ENCODE results near the gene NDC1.

Gene NDC1

DNA sequence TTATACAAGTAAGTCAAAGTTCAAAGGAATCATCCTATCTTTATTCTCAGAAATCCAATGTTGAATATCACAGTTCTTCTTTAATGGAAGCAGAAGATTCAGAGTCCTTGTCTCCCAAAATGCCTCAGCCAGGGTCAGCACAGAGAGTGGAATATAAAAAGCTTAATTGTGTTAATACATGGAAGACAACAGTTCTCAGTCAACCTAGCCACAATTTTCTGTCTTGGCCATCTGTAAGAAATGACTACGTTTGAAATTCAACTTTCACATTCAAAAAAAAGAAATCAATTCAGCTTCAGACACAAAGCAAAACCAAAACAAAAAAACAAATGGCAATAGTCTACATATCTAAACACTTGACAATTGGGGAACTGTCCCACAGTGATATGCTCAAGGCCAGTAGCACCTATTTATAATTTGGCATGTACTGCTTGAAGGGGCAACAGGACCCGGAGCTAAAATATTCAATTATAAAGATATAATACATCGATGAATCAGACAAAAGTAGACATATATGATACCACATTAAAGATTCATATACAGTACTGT lies 71.8 kb downstream of the NDC1 start:
- TF ChIP-seq, protein P1, sequence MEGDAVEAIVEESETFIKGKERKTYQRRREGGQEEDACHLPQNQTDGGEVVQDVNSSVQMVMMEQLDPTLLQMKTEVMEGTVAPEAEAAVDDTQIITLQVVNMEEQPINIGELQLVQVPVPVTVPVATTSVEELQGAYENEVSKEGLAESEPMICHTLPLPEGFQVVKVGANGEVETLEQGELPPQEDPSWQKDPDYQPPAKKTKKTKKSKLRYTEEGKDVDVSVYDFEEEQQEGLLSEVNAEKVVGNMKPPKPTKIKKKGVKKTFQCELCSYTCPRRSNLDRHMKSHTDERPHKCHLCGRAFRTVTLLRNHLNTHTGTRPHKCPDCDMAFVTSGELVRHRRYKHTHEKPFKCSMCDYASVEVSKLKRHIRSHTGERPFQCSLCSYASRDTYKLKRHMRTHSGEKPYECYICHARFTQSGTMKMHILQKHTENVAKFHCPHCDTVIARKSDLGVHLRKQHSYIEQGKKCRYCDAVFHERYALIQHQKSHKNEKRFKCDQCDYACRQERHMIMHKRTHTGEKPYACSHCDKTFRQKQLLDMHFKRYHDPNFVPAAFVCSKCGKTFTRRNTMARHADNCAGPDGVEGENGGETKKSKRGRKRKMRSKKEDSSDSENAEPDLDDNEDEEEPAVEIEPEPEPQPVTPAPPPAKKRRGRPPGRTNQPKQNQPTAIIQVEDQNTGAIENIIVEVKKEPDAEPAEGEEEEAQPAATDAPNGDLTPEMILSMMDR (IDR thresholded peaks at IDR 0.05) = no peak

DNA sequence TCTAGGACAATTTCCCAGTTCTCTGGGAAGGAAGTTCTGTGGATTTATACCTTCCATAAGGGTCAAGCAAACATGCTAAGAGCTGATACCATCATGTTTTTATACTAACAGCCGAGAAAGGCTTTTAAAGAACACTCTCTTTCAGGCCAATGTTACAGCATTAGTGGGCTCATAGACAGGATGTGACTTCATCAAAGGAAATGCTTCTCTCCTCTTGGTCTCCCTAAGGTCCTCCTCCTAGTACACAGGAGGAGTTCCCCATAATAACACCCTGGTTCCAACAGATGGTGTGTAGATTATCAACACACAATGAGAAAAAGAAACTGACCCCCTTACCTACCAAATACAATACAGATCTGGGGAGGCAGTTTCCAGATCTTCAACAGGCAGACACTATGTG lies 72.4 kb downstream of the NDC1 start:
- TF ChIP-seq, protein P1 (IDR thresholded peaks at IDR 0.05) = no peak

DNA sequence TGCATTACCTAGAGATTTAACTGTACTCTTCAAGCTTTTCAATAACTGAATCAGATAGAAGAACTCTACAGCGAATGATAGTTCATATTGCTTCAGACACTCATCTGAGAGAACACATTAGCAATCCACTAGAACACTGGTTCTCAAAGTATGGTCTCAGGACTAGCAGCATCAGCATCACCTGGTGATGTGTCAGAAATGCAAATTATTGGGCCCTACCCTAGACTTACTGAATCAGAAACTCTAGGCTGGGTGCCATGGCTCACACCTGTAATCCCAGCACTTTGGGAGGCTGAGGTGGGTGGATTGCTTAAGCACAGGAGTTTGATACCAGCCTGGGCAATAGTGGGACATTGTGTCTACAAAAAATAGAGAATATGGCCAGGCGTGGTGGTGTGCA lies 74.2 kb downstream of the NDC1 start:
- TF ChIP-seq, protein P1 (IDR thresholded peaks at IDR 0.05) = no peak

DNA sequence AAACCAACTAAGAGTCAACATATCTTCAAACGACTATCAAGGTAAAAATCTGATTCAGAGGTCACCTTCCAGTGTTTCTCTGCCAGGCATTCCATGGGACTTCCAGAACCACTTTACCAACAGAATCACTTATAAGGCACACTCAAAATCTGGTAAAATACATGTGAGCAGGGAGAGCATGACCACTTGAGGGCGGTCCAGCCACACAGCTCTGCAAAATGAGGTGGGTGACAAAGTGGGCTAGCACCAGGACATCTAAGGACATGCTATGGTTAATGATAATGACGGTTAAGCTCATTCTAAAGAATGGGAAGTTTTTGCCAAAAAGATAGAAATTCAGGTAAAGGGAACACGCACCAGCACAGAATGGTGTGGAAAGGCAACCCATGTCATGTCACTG lies 74.6 kb downstream of the NDC1 start:
- TF ChIP-seq, protein P1 (IDR thresholded peaks at IDR 0.05) = no peak

DNA sequence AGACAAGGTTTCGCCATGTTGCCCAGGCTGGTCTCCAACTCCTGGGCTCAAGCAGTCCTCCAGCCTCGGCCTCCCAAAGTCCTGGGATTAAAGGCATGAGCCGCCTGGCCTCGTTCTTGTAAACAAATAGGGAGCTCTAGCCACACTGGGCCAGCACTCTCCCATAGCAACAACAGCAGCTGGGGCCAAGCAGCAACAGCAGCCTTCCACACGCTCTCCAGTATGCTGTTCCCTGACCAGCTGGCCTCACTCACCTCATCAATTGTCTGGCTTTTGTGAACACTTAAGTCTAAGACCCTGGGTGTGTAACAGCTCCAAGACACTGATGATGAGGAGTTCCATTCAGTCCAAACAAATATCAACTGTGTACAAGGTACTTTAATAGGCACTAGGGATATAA lies 82.2 kb downstream of the NDC1 start:
- TF ChIP-seq, protein P1 (IDR thresholded peaks at IDR 0.05) = no peak

DNA sequence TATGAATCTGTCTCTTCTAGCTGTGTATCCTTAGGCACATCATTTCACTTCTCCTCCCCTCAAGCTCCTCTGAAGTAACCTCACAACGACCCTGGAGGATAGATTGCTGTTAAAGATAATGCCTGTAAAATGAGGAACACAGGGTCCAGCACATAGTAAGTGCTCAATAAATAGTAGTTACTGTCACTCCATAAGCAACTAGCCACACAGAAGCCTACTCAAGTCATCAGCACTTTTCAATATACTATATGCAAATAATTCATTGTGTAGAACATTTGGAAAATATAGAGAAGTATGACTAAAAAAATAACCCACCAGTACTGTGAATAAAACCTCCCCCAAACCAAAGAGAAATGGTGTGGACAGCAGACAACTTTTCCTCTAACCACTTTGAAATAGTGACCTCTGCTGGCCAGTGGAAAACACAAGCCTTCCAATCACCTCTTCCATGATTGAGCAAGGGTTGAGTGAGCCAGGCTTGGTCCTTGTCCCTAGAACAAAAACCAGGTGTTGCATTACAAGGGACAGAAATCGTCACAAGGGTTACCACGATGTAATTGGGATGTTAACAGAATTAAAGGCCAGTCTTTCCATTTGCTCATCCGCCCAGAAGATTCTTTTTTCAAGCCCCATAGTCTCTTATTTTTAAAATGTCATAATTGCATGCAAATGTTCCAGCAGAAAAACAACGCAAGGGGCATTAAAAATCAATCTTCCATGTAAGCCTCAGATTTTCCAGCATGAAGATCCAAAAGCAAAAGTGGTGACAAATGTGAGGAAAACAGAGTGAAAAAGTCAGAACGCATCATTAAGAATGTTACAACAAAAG lies 83.4 kb downstream of the NDC1 start:
- TF ChIP-seq, protein P1 (IDR thresholded peaks at IDR 0.05) = peak; percentile 83

DNA sequence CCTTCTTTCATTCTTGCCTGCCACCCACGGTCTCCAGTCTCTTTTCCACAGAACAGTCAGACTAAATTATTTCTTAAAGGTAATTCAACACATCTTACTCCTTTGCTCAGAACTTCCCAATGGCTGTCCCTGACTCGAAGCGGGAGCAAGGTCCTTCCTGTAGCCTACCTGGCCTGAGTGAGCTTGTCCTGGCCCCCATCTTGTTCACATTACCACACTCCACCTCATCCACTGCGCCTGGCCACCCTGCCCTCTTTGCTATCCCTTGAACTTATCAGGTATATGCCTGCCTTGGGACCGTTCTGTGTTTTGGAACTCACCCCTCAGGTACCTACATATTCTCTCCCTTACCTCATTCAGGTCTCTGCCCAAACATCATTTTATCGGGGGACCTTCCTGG lies 85.8 kb downstream of the NDC1 start:
- TF ChIP-seq, protein P1 (IDR thresholded peaks at IDR 0.05) = no peak
